Osteoblast (primary cell): ENCODE results near the gene FTSJ3. TPM values are rescaled to one million over a fixed set of nuclear protein-coding genes. Genes with fewer than 3 reads are reported as not detected.

ENCODE experiments used
- DNase-seq: peaks from one replicate; pipeline ENCODE4 v3.0.0; 2011; ENCODE audit warnings: low spot score, mixed read lengths; ENCODE audit not compliant: insufficient read length; ENCODE audit errors: missing footprints
- H2AFZ ChIP-seq: 2 replicates; pipeline ENCODE4 v1.6.0; 2011; ENCODE audit warnings: mild to moderate bottlenecking, low read length
- H3K27ac ChIP-seq: 2 replicates; pipeline ENCODE4 v1.5.1; 2011; ENCODE audit warnings: mild to moderate bottlenecking, low read depth, low read length, moderate library complexity
- H3K27me3 ChIP-seq: 2 replicates; pipeline ENCODE4 v1.6.0; 2012; ENCODE audit warnings: mild to moderate bottlenecking, control low read depth, inconsistent platforms, low read length, moderate library complexity; ENCODE audit not compliant: insufficient read depth
- H3K36me3 ChIP-seq: 2 replicates; pipeline ENCODE4 v1.5.1; 2011; ENCODE audit warnings: mild to moderate bottlenecking, low read length, control low read depth, moderate library complexity; ENCODE audit not compliant: insufficient read depth
- H3K4me1 ChIP-seq: 2 replicates; pipeline ENCODE4 v1.5.1; 2011; ENCODE audit warnings: mild to moderate bottlenecking, low read length, control low read depth, moderate library complexity; ENCODE audit not compliant: insufficient read depth
- H3K4me2 ChIP-seq: 2 replicates; pipeline ENCODE4 v1.6.0; 2011; ENCODE audit warnings: mild to moderate bottlenecking, low read length; ENCODE audit not compliant: insufficient read depth
- H3K4me3 ChIP-seq: fragments of 200-600 bp; sonication (generic); 3 replicates; pipeline ENCODE4 v1.5.1; 2012; ENCODE audit warnings: mild to moderate bottlenecking, low read length, inconsistent platforms; ENCODE audit not compliant: insufficient read depth
- H3K79me2 ChIP-seq: 2 replicates; pipeline ENCODE4 v1.6.0; 2012; ENCODE audit warnings: mild to moderate bottlenecking, low read length, control low read depth, inconsistent platforms; ENCODE audit not compliant: insufficient read depth
- H3K9me3 ChIP-seq: 2 replicates; pipeline ENCODE4 v1.5.1; 2011; ENCODE audit warnings: low read depth, low read length, control low read depth
- H4K20me1 ChIP-seq: 2 replicates; pipeline ENCODE4 v1.6.0; 2012; ENCODE audit warnings: mild to moderate bottlenecking, low read length, control low read depth; ENCODE audit not compliant: insufficient read depth
- total RNA-seq: library from RNA; depleted of rRNA; stranded (reverse); fragments of >200 nt; gene quantifications from 2 replicates; pipeline ENCODE4 v1.2.3, GENCODE V29; 2012
- TF ChIP-seq, protein P1 (sequence below): IDR thresholded peaks from 2 replicates; pipeline ENCODE4 v1.5.1; 2011; ENCODE audit warnings: mild to moderate bottlenecking, low read depth, low read length, moderate library complexity; ENCODE audit errors: extremely low read depth

The FTSJ3 gene
- total RNA-seq, 1 donor = 45.2 TPM

DNA sequence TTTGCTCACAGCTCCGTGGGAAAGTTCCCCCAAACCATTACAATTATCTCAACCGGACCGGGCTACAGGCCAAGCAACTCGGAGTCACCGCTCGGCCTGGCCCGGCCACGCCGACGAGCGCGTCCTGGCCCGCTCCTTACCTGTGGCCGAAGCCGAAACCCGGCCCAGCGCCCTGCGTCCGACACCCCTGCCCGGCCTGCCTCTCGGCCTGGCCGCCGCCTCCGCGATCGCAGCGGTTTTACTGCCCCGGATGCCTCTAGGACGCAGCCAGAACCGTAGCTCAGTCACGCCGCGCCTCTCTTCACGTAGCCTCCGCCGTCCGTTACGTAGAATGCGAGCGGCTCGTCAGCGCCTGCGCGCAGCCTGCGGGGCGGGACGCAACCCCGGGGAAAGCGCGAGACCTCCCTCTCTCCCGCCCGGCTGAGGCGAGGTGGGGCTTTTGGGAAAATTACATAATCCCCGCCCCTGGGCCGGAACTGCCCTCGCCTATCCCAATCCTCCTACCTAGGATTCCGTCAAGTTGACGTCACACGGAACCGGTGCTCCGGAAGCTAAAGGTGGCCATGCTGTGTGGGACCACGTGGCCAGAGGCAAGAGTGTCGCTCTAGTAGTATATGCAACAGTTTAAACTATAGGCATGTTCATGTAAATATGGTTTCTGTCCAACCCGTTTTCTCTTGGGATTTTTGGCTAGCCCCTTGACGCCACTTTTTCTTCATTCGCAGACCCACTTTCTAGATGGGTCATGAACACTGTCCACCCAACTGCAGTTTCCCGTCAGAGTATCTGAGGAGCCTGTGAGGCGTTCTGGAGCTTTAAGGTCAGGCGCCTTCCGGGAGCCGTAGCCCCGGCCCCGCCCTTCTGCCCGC, 54.0 kb downstream of the FTSJ3 start, which contains the start of gene CCDC47:
Gene CCDC47 (minus strand): TSS at position 326 of the 869 bp plus-strand sequence. CDS start 7,422 bp downstream, outside the sequence.
- TF ChIP-seq, protein P1, sequence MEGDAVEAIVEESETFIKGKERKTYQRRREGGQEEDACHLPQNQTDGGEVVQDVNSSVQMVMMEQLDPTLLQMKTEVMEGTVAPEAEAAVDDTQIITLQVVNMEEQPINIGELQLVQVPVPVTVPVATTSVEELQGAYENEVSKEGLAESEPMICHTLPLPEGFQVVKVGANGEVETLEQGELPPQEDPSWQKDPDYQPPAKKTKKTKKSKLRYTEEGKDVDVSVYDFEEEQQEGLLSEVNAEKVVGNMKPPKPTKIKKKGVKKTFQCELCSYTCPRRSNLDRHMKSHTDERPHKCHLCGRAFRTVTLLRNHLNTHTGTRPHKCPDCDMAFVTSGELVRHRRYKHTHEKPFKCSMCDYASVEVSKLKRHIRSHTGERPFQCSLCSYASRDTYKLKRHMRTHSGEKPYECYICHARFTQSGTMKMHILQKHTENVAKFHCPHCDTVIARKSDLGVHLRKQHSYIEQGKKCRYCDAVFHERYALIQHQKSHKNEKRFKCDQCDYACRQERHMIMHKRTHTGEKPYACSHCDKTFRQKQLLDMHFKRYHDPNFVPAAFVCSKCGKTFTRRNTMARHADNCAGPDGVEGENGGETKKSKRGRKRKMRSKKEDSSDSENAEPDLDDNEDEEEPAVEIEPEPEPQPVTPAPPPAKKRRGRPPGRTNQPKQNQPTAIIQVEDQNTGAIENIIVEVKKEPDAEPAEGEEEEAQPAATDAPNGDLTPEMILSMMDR = no peak
- peaks cover 92% of the 10 kb centered on the region for H3K79me2 ChIP-seq
- peaks cover 55% of the 10 kb centered on the region for H4K20me1 ChIP-seq
- no peaks in the 10 kb centered on the region for H3K9me3 ChIP-seq
- H2AFZ ChIP-seq = peak within 1 kb of the TSS; percentile 73
- H3K4me2 ChIP-seq = peak within 1 kb of the TSS; percentile 96
- H3K4me3 ChIP-seq = peak within 1 kb of the TSS; percentile 81
- H3K4me1 ChIP-seq = peaks cover 17% of the 10 kb centered on the region
- peak within 1 kb of the TSS; percentile 98 for H3K27ac ChIP-seq
- H3K27me3 ChIP-seq = no peaks in the 10 kb centered on the region
- peaks cover 23% of the 10 kb centered on the region for H3K36me3 ChIP-seq
- peak; percentile 99 for DNase-seq

DNA sequence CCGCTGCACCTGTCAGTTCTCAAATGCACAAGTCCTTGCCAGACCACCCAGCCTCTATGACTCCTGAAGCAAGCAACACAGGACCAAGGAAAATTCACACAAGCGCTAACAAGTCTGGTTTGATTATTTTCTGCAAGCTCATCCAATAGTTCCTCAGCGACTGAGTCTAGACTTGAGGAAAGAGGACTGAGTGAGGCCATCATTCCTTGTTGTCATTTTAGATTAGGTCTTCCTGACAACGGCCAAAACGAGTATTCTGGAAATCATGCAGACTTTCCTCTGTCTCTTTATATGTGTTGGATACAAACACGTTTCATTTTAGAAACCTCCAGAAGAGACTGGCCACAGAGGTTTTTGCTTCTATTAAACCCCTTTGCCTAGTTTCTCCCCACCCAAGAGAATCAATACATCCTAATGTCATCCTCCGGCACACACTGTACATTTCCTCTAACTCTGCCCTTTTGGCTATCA, 54.6 kb downstream of the FTSJ3 start:
- H3K27ac ChIP-seq = peak overlapping the region; percentile 98
- H3K36me3 ChIP-seq = peaks cover 23% of the 10 kb centered on the region
- TF ChIP-seq, protein P1 = no peak
- no peaks in the 10 kb centered on the region for H3K27me3 ChIP-seq
- H4K20me1 ChIP-seq = peaks cover 48% of the 10 kb centered on the region
- peaks cover 17% of the 10 kb centered on the region for H3K4me1 ChIP-seq
- H3K9me3 ChIP-seq = no peaks in the 10 kb centered on the region
- H2AFZ ChIP-seq = peak overlapping the region; percentile 55
- H3K4me3 ChIP-seq = peak overlapping the region; percentile 81
- peak; percentile 74 for DNase-seq
- peak overlapping the region; percentile 94 for H3K4me2 ChIP-seq
- peaks cover 92% of the 10 kb centered on the region for H3K79me2 ChIP-seq

Other genes starting within 250 kb of the FTSJ3 start
- gene TACO1, start 226.8 kb downstream of the FTSJ3 start, total RNA-seq = 19.7 and 21.0 TPM in 2 replicates
- 51.0 and 53.0 TPM in 2 replicates for gene MAP3K3, start 205.2 kb downstream of the FTSJ3 start, total RNA-seq
- gene LIMD2, start 127.5 kb downstream of the FTSJ3 start, total RNA-seq = 4.3 and 5.9 TPM in 2 replicates
- 29.7 and 35.4 TPM in 2 replicates for gene STRADA, start 85.9 kb downstream of the FTSJ3 start, total RNA-seq
- gene CCDC47, start 54.1 kb downstream of the FTSJ3 start, total RNA-seq = 69.0 and 77.1 TPM in 2 replicates
- gene DDX42, start 53.5 kb downstream of the FTSJ3 start, total RNA-seq = 69.0 and 77.4 TPM in 2 replicates
- 34.0 and 36.5 TPM in 2 replicates for gene PSMC5, start 232 bp downstream of the FTSJ3 start, total RNA-seq
- 53.9 and 54.8 TPM in 2 replicates for gene SMARCD2, start 15.0 kb upstream of the FTSJ3 start, total RNA-seq
- not detected in 2 replicates for gene CSH2, start 46.0 kb upstream of the FTSJ3 start, total RNA-seq
- gene GH2, start 54.3 kb upstream of the FTSJ3 start, total RNA-seq = not detected in 2 replicates
- not detected in 2 replicates for gene CSH1, start 68.9 kb upstream of the FTSJ3 start, total RNA-seq
- not detected in 2 replicates for gene CSHL1, start 83.6 kb upstream of the FTSJ3 start, total RNA-seq
- not detected in 2 replicates for gene GH1, start 91.2 kb upstream of the FTSJ3 start, total RNA-seq
- gene CD79B, start 104.7 kb upstream of the FTSJ3 start, total RNA-seq = 0.36 and 0.59 TPM in 2 replicates
- gene SCN4A, start 145.3 kb upstream of the FTSJ3 start, total RNA-seq = under 0.01 TPM in 1 of 2 replicates, not detected in the other
- gene PRR29, start 170.7 kb upstream of the FTSJ3 start, total RNA-seq = 0.36 and 0.88 TPM in 2 replicates
- 6.5 and 8.5 TPM in 2 replicates for gene ICAM2, start 193.0 kb upstream of the FTSJ3 start, total RNA-seq